HG03575 (cell line): ENCODE data around the gene P2RY12.
A peak's percentile ranks its signal among the peaks of the same experiment; 100 is the strongest.

Experiments used
- ATAC-seq: cut with Tn5 transposase; IDR thresholded peaks from one replicate; pipeline ENCODE4 v1.9.1; 2021; ENCODE audit not compliant: unreplicated experiment, insufficient number of reproducible peaks, low FRiP score; ENCODE audit errors: extremely low read depth

P2RY12 gene

GRCh38 chr3:151384741-151385174 is at the start of gene P2RY12:
Gene P2RY12, minus strand, starts transcription at chr3:151384753. Its CDS starts 45,908 bp downstream, at chr3:151338845.
- peak; percentile 50 for ATAC-seq

GRCh38 chr3:151432616-151433372 is 48.2 kb upstream of the P2RY12 start:
- ATAC-seq: no peak

DNA sequence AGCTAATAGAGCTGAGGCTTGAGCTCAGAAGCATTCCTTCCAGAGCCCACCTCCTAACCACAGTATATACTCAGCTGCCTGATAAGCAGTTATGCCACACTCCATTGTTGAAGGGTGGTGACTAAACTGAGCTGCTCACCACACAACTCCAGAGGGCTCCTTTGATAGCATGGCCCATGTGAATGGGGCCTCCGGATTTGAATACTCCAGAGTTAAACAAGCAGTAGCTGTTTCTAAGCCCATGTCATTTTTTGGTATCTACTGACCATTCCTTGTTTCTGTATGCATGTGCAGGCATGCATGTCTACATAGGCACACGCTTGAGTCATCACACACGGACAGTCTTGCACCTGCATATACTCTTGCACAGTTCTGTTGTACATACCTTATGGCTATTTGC is 47.4 kb upstream of the P2RY12 start:
- ATAC-seq: no peak

DNA sequence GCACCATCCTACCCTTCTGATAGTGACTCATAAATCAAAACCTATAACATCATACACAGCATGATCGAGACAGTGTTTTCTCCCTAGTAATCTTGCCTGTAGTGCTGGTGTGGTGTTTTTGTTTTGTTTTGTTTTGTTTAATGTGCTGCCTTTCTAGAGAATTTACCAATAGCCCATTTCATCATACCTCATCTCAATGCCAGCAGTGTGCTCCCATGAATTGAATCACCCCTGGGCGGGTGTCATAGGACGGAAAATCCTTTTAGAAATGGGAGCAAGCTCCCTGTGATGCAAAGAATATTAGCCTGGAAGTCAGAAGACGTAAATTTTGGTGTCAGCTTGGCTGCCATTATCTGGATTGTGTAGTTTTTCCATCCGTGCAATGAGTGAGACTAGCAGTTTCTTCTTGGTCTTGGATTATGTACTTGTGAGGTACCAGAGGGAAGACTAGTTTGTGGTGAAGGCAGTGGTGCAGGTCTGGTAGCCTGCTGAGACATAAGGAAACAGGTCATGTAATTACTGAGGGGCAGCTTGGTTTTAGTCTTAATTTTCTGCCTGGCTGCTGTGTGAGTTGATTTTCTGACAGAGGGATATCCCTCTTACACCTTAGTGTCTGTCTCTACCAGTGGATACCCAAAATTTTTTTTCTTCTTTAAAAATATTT is 46.4 kb upstream of the P2RY12 start:
- ATAC-seq: no peak

GRCh38 chr3:151428386-151428785 is 43.8 kb upstream of the P2RY12 start:
- no peak for ATAC-seq

GRCh38 chr3:151426341-151426657 is 41.7 kb upstream of the P2RY12 start:
- peak; percentile 81 for ATAC-seq

- no peak for ATAC-seq
Measured at GRCh38 chr3:151425627-151426340, 41.2 kb upstream of the P2RY12 start.

DNA sequence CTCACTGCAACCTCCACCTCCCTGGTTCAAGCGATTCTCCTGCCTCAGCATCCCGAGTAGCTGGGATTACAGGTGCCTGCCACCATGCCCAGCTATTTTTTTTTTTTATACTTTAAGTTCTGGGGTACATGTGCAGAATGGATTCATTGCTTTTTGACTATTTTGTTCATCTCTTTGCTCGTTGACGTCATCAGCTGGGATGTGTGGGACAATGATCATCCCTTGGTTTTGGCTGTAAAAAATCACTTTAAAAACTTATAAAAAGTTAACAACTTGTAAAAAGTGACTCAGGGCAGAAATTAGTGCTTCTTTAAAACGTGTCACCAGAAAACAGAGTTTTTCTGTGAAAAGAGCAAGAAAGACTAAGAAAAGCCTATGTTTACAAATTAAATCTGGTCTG is 38.5 kb upstream of the P2RY12 start:
- no peak for ATAC-seq

GRCh38 chr3:151421938-151422337 is 37.4 kb upstream of the P2RY12 start:
- ATAC-seq: no peak

DNA sequence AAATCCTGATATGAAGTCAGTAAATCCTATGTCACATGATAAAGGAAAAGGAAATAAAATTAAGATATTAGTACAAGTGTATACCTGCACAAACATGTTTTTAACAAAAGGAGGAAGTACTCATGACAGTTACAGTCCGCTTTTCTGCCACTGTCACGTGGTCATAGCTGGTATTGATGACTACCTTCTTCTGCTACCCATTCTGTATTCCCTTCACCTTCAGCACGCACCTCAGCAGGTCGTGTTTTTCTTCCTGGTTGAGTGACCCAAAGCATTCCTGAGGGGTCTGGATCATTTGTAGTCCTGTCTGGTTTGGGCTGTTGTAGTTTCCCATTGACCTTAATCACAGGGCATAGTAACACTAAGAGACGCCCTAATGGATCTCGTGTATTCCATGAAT is 35.3 kb upstream of the P2RY12 start:
- no peak for ATAC-seq

- ATAC-seq: no peak
Measured at GRCh38 chr3:151415289-151415688, 30.7 kb upstream of the P2RY12 start.

DNA sequence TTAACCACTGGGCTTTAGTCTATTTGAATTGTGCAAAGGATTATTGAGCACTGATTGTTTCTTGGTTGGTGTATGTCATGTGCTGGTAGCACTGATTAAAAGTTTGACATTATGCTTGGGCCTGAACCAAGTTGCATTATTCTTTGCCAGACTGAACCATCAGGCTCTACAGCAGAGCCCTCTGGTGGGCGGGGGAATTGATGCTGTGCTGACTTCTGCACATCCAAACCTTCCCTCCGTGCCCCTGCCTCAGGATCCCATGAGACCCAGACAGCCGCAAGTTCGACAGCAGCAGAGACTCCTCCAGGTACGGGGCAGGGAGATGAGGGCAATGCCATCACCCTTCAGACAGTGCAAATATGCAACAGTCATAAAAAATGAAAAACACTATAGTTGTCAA is 28.4 kb upstream of the P2RY12 start:
- ATAC-seq: no peak

DNA sequence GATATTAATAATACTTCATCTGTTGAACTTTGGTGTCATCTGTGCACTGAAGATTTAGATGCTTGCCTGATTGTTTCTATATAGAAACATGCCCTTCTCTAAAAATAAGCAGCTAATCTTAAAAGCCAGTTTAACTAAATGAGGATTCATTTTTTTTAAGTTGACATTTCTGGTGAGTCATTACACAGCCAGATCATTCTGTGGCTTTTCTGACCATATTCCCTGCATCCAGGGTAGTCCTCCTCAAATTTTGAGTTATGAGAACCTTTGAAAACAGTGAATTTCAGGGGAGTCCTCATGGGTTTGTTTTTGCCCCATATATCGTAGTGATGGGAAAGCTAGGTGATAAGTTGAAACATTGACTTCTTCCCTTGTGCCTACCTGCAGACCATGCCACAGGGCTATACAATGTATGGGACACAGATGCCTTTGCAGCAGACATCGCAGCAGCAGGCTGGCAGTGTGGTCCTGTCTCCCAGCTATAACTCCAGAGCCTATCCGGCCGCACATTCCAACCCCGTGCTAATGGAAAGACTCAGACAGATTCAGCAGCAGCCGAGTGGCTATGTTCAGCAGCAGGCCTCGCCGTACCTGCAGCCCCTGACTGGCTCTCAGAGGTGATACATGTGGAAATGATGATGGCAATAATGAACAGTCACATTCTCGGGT is 26.5 kb upstream of the P2RY12 start:
- no peak for ATAC-seq

DNA sequence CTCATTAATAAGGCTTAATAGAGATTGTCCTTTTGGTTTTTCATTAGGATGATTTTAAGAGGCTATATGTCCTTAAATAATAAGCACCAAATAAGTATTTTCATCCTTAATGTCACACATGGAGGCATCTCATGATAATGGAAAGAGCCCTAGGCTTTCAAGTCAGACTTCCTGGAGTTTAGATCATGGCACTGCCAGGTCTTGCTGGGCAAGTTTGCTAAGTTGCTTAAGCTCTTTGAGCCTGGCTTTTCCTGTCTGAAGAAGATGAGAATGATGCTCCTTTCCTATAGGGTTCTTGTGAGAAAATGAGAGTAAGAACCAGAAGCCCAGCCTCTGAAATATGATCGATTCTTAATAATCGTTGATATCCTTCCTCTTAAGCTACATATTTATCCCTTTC is 23.4 kb upstream of the P2RY12 start:
- ATAC-seq: no peak

DNA sequence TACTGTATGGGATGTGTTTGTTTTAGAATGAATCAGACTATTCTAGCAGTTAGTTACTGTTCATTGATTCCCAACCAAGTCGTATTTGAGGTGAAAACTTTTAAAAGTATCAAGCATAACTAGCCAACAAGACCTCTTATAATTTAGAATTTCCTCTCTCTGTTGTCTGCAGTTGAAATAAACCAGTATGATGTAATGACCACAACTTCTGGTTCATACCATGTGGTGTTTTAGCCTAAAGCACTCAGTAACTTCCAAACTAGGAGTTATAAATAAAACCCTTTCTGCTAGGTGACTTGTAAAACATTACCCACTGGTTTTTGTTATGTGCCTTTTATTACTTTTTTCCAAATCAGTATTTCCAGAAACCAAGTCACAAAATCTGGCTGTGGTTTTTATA is 19.8 kb upstream of the P2RY12 start:
- no peak for ATAC-seq

DNA sequence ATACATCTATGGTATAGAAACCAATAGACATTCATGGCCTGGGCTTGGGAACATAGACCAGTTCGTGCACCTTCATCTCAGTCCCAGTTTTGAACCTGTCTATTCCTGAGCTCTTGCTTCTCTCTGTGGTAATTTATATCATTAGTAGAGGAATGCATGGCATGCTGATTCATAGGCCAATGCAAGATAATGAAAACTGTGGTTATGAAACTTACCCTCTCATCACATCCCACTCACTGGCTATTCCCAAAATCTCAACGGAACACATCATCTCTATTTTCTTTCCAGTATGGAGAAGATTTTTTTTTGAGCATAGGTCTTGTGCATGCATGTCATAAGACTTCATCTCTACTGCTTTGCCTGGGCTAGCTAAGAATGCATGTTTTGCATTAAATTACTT is 18.7 kb upstream of the P2RY12 start:
- no peak for ATAC-seq

GRCh38 chr3:151402349-151402748 is 17.8 kb upstream of the P2RY12 start:
- ATAC-seq: no peak

DNA sequence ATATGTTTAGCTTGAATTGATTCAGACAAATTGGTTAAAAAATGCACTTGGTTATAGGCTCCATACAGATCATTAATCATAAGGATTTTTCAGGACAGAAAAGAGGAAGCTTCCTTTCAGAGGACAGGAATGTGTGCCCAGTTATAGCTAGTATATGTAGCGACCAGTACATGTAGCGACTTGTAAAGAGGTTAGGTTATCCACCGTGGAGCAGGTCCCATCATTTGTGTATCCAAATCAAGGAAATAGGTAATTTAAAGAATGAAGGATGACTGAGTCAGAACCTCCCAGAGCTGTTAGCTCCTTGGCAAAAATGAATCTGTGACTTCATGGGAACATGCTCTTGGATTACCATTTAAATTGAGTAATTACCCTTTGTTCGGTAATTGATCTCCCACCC is 15.8 kb upstream of the P2RY12 start:
- no peak for ATAC-seq

DNA sequence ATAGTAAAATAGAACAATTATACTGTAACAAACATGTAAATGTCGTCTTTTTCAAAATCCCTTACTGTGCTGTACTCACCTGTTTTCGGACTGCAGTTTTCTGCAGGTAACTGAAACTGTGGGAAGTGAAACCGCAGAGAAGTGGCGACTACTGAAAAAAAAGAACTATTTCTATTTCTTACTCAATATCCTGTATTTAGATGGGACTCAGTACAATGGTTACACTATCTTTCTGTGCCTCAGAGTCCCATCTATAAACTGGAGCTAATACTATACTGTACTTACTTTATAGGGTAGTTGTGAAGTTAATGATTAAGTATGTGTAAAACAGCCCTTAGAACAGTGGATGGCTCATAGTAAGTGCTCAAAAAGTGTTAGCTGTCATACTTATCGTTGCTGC is 14.3 kb upstream of the P2RY12 start:
- peak; percentile 88 for ATAC-seq

GRCh38 chr3:151395806-151396205 is 11.3 kb upstream of the P2RY12 start:
- ATAC-seq: no peak
